Breast epithelium (tissue), 4 donors: Measurements from ENCODE around the gene ADAD2. TPM values are rescaled to one million over a fixed set of nuclear protein-coding genes. Genes with fewer than 3 reads are reported as not detected.
"Not testable (repeated sequence)": the region's sequence is repeated elsewhere in the genome, so short reads cannot be mapped to it uniquely, and the experiment has no call there.

Experiments used
- DNase-seq, 2 donors: peaks; one replicate each; pipeline ENCODE4 v3.0.0-alpha.2; 2019; ENCODE audit warnings: low spot score in 2 of 2
- H3K27ac ChIP-seq, 2 donors: fragments of 200-600 bp; sonication (generic) in 1 of 2; one replicate each; pipeline ENCODE4 v1.5.1; 2016 to 2019; ENCODE audit warnings: mild to moderate bottlenecking in 1 of 2
- H3K27me3 ChIP-seq, 2 donors: fragments of 200-600 bp; sonication (generic) in 1 of 2; one replicate each; pipeline versions ENCODE4 v1.5.1 to v1.6.0; 2017 to 2019; ENCODE audit warnings: control low read depth in 1 of 2, mild to moderate bottlenecking in 1 of 2
- H3K36me3 ChIP-seq: fragments of 200-600 bp; one replicate; pipeline ENCODE4 v1.5.1; 2019
- H3K4me1 ChIP-seq, 2 donors: fragments of 200-600 bp; sonication (generic); one replicate each; pipeline ENCODE4 v1.5.1; 2016 to 2019; ENCODE audit warnings: control low read depth in 1 of 2
- H3K4me3 ChIP-seq, 3 donors: fragments of 200-600 bp; sonication (generic); 1 replicate in 2 of 3; 2 replicates in 1 of 3; pipeline ENCODE4 v1.5.1; 2016 to 2019; ENCODE audit warnings: mild to moderate bottlenecking in 3 of 3, moderate library complexity in 2 of 3
- H3K9me3 ChIP-seq, 2 donors: fragments of 200-600 bp; sonication (generic) in 1 of 2; one replicate each; pipeline ENCODE4 v1.5.1; 2016 to 2019; ENCODE audit warnings: control low read depth in 1 of 2
- POLR2A ChIP-seq: fragments of 450-650 bp; IDR thresholded peaks from one replicate; pipeline ENCODE4 v1.6.1; 2016; ENCODE audit warnings: antibody characterized with exemption, mild to moderate bottlenecking, moderate library complexity
- POLR2AphosphoS5 ChIP-seq, 3 donors: sonication (generic); formaldehyde crosslinking; IDR thresholded peaks; one replicate each; pipeline ENCODE4 v1.6.1; 2017; ENCODE audit warnings: antibody characterized with exemption in 3 of 3
- intact Hi-C: fragments of 100-400 bp; cut with DNase I; formaldehyde crosslinking; loops from one replicate; pipeline ENCODE4 v1.15.1; 2023; ENCODE audit warnings: low total_unique reads
- total RNA-seq, 3 donors: library from RNA; depleted of rRNA; stranded (reverse); fragments of >200 nt; gene quantifications; one replicate each; pipeline ENCODE4 v1.1.0, GENCODE V29; 2016
- TF ChIP-seq, protein P1 (sequence below), 3 donors: fragments of 450-650 bp; IDR thresholded peaks; one replicate each; pipeline ENCODE4 v1.5.1; 2016 to 2017; ENCODE audit warnings: antibody characterized with exemption in 3 of 3, mild to moderate bottlenecking in 3 of 3, moderate library complexity in 3 of 3

The ADAD2 gene
- total RNA-seq, 3 donors from 2014 or later, result 0.15 to 0.96 TPM; not detected in 1

DNA sequence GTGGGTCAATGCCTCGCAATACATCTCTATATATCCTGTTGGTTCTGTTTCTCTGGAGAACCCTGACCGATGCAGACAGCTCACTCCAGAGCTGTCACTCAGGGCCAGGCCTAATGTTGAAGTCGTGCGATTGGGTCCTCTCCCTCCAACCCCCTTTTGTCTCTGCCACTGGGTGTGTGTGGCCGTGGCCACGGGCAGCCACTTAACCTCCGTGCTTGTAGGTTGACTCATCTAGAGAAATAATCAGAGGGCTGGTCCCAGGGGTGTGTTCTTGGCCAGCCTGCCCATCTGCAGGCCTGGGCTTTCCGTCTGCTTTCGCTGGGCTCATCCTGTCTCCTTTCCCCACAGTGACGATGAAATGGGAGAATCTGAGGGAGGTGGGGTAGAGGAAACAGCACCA lies 7.4 kb downstream of the ADAD2 start:
- intact Hi-C loops, result no loop called here
- no peaks in the 10 kb centered on the region for H3K4me1 ChIP-seq
- H3K36me3 ChIP-seq, result no peaks in the 10 kb centered on the region
- H3K27me3 ChIP-seq, result no peaks in the 10 kb centered on the region
- no peaks in the 10 kb centered on the region for H3K9me3 ChIP-seq
- no peak overlapping the region for H3K4me3 ChIP-seq
- no peak overlapping the region for H3K27ac ChIP-seq
- DNase-seq, result no peak
- TF ChIP-seq, protein P1, sequence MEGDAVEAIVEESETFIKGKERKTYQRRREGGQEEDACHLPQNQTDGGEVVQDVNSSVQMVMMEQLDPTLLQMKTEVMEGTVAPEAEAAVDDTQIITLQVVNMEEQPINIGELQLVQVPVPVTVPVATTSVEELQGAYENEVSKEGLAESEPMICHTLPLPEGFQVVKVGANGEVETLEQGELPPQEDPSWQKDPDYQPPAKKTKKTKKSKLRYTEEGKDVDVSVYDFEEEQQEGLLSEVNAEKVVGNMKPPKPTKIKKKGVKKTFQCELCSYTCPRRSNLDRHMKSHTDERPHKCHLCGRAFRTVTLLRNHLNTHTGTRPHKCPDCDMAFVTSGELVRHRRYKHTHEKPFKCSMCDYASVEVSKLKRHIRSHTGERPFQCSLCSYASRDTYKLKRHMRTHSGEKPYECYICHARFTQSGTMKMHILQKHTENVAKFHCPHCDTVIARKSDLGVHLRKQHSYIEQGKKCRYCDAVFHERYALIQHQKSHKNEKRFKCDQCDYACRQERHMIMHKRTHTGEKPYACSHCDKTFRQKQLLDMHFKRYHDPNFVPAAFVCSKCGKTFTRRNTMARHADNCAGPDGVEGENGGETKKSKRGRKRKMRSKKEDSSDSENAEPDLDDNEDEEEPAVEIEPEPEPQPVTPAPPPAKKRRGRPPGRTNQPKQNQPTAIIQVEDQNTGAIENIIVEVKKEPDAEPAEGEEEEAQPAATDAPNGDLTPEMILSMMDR (IDR thresholded peaks at IDR 0.05), result no peak
- TF ChIP-seq POLR2AphosphoS5 (IDR thresholded peaks at IDR 0.05), result no peak
- TF ChIP-seq POLR2A, result no peak

GRCh38 chr16:84199097-84199496 lies 8.1 kb downstream of the ADAD2 start:
- TF ChIP-seq, protein P1 (IDR thresholded peaks at IDR 0.05), result no peak
- no peak for TF ChIP-seq POLR2AphosphoS5 (IDR thresholded peaks at IDR 0.05)
- TF ChIP-seq POLR2A, result no peak
- no peak for DNase-seq
- no peak overlapping the region for H3K4me3 ChIP-seq
- H3K9me3 ChIP-seq, result no peaks in the 10 kb centered on the region
- no peaks in the 10 kb centered on the region for H3K4me1 ChIP-seq
- no peak overlapping the region for H3K27ac ChIP-seq
- intact Hi-C loops, result no loop called here
- H3K27me3 ChIP-seq, result no peaks in the 10 kb centered on the region
- H3K36me3 ChIP-seq, result no peaks in the 10 kb centered on the region

GRCh38 chr16:84199861-84200260 lies 8.9 kb downstream of the ADAD2 start:
- H3K9me3 ChIP-seq, result no peaks in the 10 kb centered on the region
- DNase-seq, result no peak
- no peaks in the 10 kb centered on the region for H3K36me3 ChIP-seq
- H3K4me1 ChIP-seq, result no peaks in the 10 kb centered on the region
- no peaks in the 10 kb centered on the region for H3K27me3 ChIP-seq
- TF ChIP-seq, protein P1 (IDR thresholded peaks at IDR 0.05), result no peak
- no peak for TF ChIP-seq POLR2AphosphoS5 (IDR thresholded peaks at IDR 0.05)
- TF ChIP-seq POLR2A, result no peak
- intact Hi-C loops, result no loop called here
- H3K4me3 ChIP-seq, result no peak overlapping the region
- H3K27ac ChIP-seq, result no peak overlapping the region

DNA sequence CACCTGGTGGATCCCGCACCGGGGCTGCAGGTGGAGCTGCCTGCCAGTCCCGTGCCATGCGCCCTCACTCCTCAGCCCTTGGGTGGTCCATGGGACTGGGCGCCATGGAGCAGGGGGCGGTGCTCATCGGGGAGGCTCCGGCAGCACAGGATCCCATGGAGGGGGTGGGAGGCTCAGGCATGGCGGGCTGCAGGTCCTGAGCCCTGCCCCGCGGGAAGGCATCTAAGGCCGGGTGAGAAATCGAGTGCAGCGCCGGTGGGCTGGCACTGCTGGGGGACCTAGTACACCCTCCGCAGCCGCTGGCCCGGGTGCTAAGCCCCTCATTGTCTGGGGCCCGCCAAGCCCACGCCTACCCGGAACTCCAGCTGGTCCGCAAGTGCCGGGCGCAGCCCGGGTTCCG lies 13.6 kb downstream of the ADAD2 start:
- H3K27ac ChIP-seq, intact Hi-C loops, H3K4me3 ChIP-seq, H3K27me3 ChIP-seq, H3K9me3 ChIP-seq, H3K36me3 ChIP-seq, H3K4me1 ChIP-seq, DNase-seq: not testable (repeated sequence)

GRCh38 chr16:84205123-84205522 lies 14.2 kb downstream of the ADAD2 start:
- H3K4me3 ChIP-seq, H3K27me3 ChIP-seq, H3K9me3 ChIP-seq, intact Hi-C loops, DNase-seq, H3K4me1 ChIP-seq, H3K36me3 ChIP-seq, H3K27ac ChIP-seq: not testable (repeated sequence)

DNA sequence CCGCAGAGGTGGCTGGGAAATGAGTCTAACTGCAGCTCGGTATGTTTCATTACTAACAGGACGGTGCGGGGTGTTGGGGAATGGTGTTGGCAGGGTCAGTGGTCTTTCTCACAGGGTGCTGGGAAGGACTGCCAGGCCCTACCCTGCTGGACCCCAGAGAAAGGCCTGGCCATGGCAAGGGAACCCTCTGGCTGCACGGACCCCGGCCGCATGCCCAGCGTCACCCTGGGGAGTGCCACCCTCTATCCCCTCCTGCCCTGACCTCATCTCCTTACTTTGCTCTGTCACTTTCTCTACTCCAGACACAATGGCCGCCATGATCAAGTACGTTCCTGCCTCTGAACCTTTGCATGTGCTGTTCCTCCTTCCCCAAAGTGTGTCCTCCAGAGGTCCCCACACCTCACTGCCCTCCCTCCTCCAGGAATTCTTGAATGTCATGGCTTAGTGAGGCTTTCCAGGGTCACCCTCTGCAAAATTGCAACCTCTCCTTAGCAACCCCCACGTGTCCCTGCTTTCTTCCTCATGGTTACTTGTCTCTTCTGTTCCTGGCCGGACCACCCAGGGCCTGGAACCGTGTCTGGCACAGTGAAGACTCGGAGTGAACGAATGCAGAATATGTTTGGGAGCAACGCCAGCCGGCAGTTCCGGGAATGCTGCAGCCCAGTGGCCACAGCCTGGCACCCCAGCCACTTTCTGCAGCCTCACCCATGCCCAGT lies 15.2 kb downstream of the ADAD2 start:
- Histone ChIP-seq H3K27ac (no peak overlapping the region), H3K36me3 (no peaks in the 10 kb centered on the region), H3K9me3 (no peaks in the 10 kb centered on the region), H3K4me3 (no peak overlapping the region), H3K4me1 (no peaks in the 10 kb centered on the region), H3K27me3 (no peaks in the 10 kb centered on the region)
- DNase-seq, result no peak
- intact Hi-C loops, result no loop called here
- TF ChIP-seq, protein P1 (IDR thresholded peaks at IDR 0.05), result no peak
